Germinal center (tissue), 1 donor: ENCODE measurements around the gene STAB2.

Experiments used
- DNase-seq: peaks from one replicate; pipeline ENCODE4 v3.0.0; 2012; ENCODE audit warnings: mixed read lengths, low spot score

The STAB2 gene

DNA sequence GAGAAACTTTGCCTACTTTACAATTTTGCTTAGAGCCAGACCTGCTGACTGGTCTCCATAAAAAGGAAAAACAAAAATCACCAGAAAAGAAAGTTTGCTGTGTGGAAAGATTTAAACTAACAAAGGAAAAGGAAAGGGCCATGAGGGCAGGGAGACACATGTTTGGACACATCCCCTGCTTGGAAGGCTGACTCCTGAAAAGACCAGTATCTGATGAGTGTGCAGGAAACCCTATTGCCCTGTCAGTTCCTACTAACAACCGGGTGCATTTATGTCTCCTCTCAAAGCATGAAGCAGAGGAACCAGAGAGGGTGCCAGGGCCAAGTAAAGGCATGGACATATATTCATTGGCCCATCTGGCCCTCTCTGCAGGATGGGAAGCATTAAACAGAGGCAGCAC is 7.0 kb upstream of the STAB2 start:
- no peak for DNase-seq

DNA sequence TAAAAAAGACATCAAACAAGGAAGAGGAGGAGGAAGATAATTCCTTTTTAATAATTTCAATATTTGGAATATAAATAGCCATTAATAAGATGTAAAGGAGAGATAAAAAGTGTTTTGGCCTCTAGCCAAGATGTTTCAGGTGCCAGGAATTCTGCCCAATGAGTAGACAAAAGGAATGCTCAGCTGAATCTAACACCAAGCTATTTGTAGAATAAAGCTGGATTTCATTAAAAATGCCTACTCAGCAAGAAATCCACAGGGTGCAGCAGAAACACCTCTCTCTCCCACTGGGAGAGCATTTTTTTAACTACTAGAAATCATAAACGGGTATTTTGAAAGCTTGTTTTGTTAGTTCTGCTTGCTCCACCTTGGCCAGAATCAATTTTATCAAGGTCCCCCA is 4.1 kb upstream of the STAB2 start:
- DNase-seq: no peak

DNA sequence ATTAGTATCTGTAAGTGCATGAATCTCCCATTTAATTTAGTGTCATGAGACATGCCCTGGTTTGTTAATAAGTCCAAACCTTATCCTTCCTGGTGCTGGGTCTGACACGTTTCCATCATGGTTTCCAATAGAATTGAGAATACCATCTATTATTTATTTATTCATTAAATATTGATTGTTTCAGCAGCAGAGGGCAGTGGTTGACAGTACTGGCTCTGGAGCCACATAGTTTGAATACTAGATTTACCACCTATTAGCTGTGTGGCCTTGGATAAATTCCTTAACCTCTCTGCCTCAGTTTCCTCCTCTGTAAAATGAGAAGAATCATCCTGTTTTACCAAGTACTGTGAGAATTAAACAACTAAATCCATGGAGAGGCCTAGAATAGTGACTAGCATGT is 941 bp upstream of the STAB2 start:
- no peak for DNase-seq

DNA sequence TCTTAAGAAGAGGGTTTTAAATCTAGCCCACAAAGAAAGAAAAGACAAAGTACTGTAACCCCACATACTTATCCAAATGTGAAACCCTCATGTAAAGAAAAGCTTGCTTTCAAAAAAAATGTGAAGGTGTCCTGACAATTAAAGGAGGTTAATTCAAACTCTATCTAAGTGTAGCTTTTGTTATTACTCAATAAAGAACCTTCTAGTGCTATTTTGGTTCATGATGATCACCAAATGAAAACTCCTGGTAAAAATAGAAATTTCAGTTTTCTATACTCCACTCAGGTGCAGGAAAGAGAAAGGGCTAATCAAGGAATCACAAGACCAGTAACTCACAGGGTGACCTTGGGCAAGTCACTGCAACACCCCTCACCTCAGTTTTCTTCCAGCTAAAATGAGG is 1.6 kb downstream of the STAB2 start:
- no peak for DNase-seq

DNA sequence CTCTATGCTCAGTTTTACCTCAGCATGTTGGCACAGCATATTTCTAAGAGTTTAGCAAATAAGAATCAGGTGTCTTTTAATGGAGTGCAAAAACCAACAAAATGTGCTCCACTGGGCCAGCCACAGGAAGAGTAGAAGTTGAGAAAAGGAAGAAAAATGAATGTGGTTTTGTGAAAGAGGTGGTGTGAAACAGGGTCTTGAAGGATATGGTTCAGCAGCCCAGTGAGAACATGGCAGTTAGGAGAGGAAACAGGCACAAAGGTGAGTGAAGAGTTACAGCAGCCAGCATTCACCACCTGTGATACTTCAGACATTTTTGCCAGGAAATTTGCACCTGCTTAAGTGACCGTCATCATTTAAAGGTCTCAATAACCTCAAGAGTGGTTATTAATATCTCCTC is 2.4 kb downstream of the STAB2 start:
- DNase-seq: no peak

DNA sequence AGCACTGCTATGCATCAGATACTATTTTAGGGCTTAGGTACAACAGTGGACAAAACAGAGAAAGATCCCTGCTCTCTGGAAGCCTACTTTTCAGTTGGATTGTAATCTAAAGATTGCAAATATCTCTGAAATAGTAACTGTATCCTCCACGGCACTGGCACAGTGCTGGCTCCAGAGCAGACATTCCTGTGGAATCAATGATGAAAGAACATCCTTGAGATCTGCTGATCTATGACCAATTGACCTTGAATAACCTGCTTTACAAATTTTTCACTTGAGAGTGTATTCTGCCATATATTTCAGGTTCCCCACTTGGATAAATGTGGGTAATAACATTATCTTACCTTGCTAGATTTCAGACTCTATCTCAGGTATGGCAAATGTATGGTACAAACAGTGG is 3.2 kb downstream of the STAB2 start:
- DNase-seq: no peak

DNA sequence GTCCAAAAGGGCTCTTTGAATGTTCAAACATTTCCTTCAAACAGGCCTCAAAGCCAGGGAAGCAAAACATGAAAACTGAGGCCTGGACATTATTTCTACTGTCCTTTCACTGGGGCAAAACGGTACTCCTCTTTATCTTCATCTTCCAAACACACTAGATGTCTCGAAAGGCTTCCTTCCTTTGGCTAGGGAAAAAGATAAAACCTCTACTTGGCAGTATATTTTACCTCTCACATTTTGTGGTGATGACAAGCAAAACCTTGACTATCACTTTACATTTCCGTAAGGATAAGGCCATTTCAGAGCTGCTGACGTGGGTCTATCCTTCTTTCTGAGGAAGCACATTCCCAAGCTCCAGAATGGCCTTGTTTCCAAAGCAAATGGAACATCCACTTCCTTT is 9.9 kb downstream of the STAB2 start:
- DNase-seq: no peak

DNA sequence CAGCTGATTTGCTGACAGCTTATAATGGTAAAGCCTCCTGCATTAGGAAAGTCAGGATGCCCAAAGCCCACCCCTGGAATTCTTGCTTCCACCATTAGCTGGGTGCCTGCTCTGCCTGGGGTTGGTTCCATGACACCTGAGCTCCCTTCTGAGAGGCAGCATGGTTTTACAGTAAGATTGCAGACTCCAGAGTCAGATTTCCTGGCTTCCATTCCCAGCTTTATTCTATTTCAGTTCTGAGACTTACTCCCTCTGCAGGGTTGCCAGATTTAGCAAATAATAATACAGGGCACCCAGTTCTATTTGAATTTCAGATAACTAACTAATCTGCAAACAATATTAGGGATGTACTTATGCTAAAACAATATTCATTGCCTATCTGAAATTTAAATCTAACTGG is 12.2 kb downstream of the STAB2 start:
- no peak for DNase-seq

DNA sequence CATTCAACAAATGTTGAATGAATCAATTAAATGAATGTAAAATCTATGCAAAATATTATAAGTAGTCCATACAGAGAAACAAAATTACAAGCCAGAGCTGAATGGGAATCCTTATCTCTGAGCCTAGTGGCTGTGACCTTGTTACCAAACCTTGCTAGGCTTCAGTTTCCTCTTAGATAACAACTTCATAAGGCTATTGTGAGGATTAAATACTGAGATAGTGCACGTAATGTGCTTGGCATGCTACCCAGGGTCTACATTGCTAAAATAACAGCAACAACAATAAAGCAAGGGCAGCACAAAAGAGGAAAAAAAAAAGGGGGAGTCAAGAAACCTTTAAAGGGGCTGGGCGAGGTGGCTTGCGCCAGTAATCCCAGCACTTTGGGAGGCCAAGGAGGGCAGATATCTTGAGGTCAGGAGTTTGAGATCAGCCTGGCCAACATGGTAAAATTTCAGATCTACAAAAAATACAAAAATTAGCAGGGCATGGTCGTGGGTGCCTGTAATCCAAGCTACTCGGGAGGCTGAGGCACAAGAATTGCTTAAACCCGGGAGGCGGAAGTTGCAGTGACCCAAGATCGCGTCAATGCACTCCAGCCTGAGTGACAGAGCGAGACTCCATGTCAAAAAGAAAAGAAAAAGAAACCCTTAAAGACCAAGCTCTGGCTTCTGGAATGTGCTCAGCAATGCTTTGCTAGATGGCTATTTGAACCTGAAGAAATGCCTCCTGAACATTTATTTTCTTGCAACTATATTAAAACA is 14.1 kb downstream of the STAB2 start:
- DNase-seq: no peak

DNA sequence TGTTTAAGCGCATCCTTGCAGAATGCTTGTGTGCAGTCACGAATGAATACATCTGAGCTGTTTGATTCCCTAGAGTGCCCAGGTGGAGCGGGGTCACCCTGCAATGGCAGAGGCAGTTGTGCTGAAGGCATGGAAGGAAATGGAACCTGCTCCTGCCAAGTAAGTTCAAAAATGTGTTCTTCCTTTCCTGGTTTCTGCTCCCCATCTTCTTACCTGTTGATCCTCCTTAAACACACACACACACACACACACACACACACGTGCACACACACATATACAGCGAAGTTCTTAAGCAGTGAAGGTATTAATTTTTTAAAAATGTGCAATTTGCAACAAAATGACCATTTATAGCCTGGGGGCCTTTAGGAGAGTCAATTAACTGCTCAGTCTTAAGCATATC is 33.3 kb downstream of the STAB2 start:
- DNase-seq: no peak

DNA sequence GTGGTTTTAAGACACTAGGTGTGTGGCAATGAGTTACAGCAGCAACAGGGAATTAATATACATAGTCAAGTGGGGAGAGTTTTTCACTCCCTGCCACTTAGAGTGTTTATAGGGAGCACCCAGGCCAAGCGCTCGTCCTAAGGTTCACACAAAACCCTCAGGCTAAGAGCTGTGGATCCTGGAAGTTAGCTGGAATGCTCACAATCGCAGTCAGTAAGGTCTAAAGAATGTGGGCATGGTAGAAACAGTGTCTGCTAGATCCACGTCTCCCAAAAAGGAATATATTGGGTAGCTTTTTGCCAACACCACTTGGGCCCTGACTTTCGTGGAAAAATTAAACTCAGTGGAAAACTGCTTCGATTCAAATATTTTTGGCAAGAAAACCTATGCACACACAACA is 36.6 kb downstream of the STAB2 start:
- no peak for DNase-seq

DNA sequence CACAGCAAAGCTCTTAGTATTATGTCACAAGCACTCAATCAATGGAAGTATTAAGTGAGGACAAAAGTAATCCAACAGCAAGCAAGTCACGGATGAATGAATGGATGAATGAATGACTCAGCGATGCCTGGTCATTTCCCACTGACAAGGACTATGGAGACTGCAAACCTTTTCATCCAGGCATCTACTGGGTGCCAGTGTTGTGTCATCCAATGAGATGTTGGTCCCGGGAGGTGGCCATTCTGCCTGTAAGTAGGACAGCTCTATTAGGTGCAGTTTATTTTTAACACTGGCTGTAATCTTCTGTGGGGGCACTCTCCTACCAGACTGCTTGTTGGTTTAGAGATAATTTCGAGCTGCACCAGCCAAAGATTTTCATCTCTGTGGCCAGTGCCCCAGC is 39.4 kb downstream of the STAB2 start:
- DNase-seq: no peak

DNA sequence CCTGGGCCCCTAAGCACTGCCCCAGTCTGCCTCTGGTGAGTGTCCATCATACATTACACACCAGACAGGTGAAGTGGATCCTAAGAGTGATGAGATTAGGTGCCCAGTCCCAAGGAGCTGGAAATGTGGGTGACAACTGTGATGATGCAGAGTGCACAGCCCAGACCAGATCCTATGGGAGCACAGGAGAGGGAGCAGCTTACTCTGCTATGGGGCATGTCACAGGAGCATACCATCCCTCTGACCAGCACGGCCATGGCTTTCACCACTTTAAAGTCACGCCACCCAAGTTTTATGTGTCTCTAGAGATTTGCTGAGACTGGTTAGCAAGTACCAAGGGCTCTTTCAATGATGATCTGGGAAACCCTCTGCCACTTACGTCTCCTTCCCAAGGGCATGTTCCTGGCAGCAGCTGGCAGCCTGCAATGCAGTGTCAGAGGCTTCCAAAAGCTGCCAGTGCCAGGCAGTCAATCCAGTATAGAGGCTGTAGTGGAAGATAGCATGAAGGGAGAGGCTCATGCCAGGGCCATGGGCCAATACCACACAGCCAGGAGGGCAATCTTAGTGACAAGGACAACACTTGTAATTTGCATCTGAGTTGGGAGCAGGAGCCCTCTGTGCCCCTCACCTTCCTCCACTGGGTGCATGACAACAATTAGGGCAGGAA is 40.2 kb downstream of the STAB2 start:
- DNase-seq: no peak

DNA sequence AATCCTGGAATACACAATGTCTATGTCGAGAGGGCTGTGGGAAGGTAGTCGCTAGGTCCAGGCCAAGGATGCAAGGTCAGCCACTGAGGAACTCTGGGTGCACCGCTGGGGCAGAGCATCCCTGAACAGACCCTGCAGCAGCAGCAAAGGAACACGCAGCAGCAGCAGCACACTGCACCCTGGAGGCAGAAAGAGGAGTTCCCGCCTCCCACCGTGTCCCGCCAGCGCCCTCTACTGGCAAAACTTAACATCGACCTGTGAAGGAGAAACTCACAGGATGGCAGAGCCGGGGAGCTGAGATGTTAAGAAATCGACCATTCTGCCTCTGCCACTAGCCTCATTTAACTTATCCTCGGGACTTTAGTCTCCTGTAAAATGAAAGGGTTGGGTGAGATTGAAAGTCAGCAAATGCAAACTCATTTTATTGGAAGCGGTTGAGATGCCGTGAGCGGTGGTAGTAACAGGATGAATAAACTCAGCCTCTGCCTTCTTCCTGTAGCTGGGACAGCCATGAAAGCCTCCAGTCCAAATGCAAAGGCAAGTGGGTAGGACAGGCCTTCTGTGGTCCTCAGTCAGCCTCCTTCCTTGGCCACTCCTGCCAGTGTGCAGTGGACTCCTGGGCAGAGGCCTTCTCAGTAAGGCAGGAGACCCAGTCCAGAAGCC is 45.6 kb downstream of the STAB2 start:
- peak; percentile 75 for DNase-seq

DNA sequence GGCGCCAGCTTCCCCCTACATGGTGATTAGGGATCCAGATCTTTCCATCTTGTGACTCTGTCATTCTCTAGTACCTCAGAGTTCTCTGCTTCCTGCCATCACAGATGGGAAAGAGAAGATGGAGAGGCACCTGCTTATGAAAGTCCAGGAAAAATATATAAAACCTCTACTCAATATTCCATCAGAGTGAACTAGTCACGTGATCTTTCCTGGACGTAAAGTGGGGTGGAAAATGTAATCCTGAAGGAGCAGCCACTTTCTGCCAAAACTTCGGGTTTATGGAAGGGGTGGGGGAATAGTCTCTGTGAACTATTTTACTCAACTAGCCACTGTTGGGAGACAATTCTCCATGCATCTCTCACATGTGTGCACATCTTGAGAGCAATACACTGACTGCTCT is 47.7 kb downstream of the STAB2 start:
- DNase-seq: no peak

DNA sequence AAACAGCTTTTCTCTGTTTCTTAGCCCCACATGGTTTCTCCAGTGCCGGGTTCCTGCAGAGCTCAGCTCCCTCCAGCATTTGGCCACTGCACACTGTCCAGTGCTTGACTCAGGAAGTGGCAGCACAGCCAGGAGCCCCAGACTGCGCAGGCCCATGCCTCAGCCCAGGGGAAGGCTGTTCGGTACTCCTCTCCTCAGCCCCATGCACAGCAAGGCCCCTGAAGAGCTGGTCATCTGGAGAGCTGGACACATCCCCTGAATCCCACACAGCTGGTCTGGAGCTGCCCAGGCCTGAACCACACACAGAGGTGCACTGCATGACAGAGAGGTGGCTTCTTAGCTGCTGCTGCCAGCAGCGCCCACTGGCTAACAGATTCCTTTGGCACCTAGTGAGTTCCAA is 48.3 kb downstream of the STAB2 start:
- no peak for DNase-seq

DNA sequence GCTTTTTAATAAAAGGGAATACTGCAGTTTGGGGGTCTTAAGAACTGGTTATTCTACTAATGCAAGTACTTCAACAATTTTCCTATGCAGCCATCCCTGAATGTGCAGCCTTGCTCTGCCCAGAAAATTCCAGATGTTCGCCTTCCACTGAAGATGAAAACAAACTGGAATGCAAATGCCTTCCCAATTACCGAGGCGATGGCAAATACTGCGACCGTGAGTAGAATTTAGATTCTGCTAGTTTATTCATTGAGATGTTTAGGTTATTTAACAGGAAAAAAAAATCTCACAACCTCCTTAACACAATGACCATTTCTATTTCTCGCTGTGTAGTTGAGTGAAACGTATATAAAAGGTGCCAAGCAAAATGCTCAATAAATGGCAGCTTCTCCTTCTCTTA is 49.9 kb downstream of the STAB2 start:
- DNase-seq: no peak

DNA sequence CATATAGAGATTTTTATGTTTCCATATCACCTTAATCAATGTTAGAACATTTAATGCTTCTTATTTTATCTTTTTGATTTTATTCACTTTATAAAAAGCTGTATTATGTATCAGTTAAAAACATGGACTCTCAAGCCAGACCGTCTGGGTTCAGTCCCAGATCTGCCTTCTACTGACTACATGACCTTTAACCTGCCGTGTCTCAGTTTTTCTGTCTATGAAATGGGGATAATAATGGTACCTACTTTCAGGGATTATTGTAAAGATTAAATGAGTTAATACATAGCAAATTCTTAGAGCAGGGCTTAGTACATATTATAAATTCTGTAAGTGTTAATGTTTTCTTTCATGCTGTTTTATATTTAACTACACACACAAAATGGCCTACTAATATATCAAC is 50.4 kb downstream of the STAB2 start:
- DNase-seq: no peak

DNA sequence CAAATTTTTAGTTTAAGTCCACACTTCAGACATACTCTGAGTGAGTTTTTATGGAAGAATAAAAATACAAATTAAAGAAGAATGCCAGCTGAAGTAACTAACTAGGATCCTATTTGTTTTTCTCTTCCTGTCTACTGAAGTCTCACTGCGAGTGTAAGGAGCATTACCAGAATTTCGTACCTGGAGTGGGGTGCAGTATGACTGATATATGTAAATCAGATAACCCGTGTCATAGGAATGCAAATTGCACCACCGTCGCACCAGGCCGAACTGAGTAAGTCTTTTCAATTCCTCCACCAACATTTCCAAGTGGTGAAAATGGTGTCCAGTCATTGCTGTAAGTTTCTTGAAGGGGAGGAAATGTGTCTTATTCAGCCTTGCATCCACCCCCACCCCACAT is 52.9 kb downstream of the STAB2 start:
- DNase-seq: no peak

DNA sequence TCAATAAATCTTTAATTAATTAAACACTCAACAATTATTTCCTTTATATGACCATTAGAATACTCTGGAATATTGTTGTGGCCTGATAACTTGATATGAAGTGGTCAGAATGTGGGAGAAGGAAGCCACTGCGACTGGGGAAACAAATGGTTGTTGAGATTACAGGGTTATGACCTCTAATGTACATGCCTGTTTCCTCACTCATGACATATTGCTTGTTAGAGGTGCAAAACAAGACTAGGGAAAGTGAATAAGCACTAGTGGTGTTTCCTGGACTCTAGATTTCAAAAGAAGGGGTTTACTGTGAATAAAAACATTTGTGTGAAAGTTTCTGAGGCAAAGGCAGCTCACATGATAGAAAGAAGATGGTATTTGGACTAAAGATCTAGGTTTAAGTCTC is 53.3 kb downstream of the STAB2 start:
- no peak for DNase-seq

DNA sequence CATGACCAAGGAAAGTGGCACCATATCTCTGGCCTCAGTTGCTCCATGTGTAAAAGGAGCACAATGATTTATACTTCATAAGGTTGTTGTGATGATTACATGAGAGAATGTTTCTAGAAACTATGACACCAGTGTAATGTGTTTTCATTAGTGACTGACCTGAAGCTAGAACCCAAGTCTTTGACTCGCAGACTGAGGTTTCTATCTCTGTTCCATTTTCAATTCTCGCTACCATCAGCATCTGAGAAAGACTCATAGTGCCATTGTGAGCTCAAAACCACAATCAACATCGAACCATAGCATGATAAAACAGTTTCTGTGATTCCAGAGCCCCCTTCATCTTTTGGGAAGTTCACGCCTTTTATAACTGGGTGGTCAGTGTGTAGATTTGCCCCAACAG is 53.8 kb downstream of the STAB2 start:
- DNase-seq: no peak

DNA sequence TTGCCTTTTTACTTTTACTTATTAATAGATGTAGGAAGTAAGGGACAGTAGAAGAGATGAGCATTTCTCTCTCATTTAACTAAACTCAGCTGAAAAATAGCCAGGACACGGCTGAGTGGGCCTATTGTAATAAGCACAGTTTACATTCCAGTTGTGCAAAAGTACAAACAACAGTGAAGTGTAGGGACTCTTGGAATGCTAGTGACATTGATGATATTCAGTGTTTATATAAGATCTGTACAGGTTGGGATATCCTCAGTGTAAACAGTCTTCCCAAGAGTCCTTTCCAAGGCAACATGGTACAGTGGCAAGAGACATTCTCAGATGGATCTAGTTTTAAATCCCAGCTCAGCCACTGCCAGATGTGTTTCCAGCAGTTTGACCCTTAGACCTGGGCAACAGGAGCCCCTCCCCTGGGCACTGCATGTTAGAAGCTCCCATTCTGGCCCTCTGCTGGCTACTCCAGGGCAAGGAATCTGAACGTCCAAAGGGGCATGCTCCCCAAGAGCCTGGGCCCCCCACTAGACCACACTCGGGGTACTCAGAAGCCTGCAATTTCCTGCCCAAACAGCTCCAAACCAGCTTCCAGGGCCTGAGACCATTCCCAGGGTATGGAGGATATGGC is 55.3 kb downstream of the STAB2 start:
- DNase-seq: no peak

DNA sequence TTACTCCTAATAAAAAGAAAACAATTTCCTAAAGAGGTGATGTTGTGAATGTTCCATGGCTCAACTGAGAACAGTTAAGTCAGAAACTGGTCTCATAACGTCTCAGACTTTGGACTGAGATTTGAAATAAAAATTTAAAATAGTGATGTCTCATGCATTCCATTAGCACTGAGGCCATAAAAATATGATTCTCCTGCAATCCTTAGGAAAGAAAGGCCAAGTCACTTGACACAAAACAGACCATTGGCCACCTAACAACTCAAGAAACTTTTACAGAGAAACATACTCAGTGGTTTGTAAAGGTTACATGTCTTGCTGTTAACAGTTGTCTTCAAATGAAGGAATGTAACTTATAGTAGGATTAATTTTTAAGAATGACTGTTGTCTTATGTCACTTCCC is 58.1 kb downstream of the STAB2 start:
- DNase-seq: no peak
